ENCODE results near the gene SLC35B2. TPM values are rescaled to one million over a fixed set of nuclear protein-coding genes. Genes with fewer than 3 reads are reported as not detected.

SLC35B2 gene
- total RNA-seq, 1 donor = 94.1 TPM

GRCh38 chr6:44226368-44227147 lies 30.8 kb downstream of the SLC35B2 start:
- peaks cover 31% of the 10 kb centered on the region for H3K4me1 ChIP-seq (ENCODE audit: insufficient read depth, low read length)
- H3K36me3 ChIP-seq (ENCODE audit: insufficient read depth, low read length) = no peaks in the 10 kb centered on the region
- H4K20me1 ChIP-seq (ENCODE audit: insufficient read depth, low read length) = no peaks in the 10 kb centered on the region
- H3K9me3 ChIP-seq (ENCODE audit: low read depth, low read length) = no peaks in the 10 kb centered on the region
- peak overlapping the region; percentile 62 for H2AFZ ChIP-seq (ENCODE audit: low read length)
- H3K79me2 ChIP-seq (ENCODE audit: insufficient read depth, low read length) = peaks cover 20% of the 10 kb centered on the region
- TF ChIP-seq CTCF (IDR thresholded peaks at IDR 0.05; ENCODE audit: extremely low read depth, low read depth, low read length) = no peak
- H3K4me3 ChIP-seq (ENCODE audit: insufficient read depth, low read length) = no peak overlapping the region
- H3K27me3 ChIP-seq (ENCODE audit: insufficient read depth, low read length) = no peaks in the 10 kb centered on the region
- peak; percentile 83 for DNase-seq (ENCODE audit: insufficient read length, low spot score, missing footprints)
- H3K4me2 ChIP-seq (ENCODE audit: insufficient read depth, low read length) = no peak overlapping the region
- H3K27ac ChIP-seq (ENCODE audit: low read depth, low read length) = no peak overlapping the region

- H4K20me1 ChIP-seq (ENCODE audit: insufficient read depth, low read length) = no peaks in the 10 kb centered on the region
- no peak overlapping the region for H3K27ac ChIP-seq (ENCODE audit: low read depth, low read length)
- H3K36me3 ChIP-seq (ENCODE audit: insufficient read depth, low read length) = no peaks in the 10 kb centered on the region
- H2AFZ ChIP-seq (ENCODE audit: low read length) = no peak overlapping the region
- no peaks in the 10 kb centered on the region for H3K27me3 ChIP-seq (ENCODE audit: insufficient read depth, low read length)
- no peak overlapping the region for H3K4me3 ChIP-seq (ENCODE audit: insufficient read depth, low read length)
- peak; percentile 46 for DNase-seq (ENCODE audit: insufficient read length, low spot score, missing footprints)
- no peak for TF ChIP-seq CTCF (IDR thresholded peaks at IDR 0.05; ENCODE audit: extremely low read depth, low read depth, low read length)
- H3K4me2 ChIP-seq (ENCODE audit: insufficient read depth, low read length) = no peak overlapping the region
- peaks cover 37% of the 10 kb centered on the region for H3K4me1 ChIP-seq (ENCODE audit: insufficient read depth, low read length)
- H3K9me3 ChIP-seq (ENCODE audit: low read depth, low read length) = no peaks in the 10 kb centered on the region
- peaks cover 20% of the 10 kb centered on the region for H3K79me2 ChIP-seq (ENCODE audit: insufficient read depth, low read length)
Measured at GRCh38 chr6:44225579-44226325, 31.6 kb downstream of the SLC35B2 start.

- Histone ChIP-seq H3K4me1 (ENCODE audit: insufficient read depth, low read length) (peaks cover 37% of the 10 kb centered on the region), H3K4me3 (ENCODE audit: insufficient read depth, low read length) (no peak overlapping the region)
- peak; percentile 84 for DNase-seq (ENCODE audit: insufficient read length, low spot score, missing footprints)
Measured at GRCh38 chr6:44224965-44225305, 32.4 kb downstream of the SLC35B2 start.

More at GRCh38 chr6:44224965-44225305, 32.4 kb downstream of the SLC35B2 start:
- no peak overlapping the region for H3K27ac ChIP-seq (ENCODE audit: low read depth, low read length)
- H3K4me2 ChIP-seq (ENCODE audit: insufficient read depth, low read length) = peak overlapping the region; percentile 94
- no peak for TF ChIP-seq CTCF (IDR thresholded peaks at IDR 0.05; ENCODE audit: extremely low read depth, low read depth, low read length)
- H3K27me3 ChIP-seq (ENCODE audit: insufficient read depth, low read length) = no peaks in the 10 kb centered on the region
- no peaks in the 10 kb centered on the region for H4K20me1 ChIP-seq (ENCODE audit: insufficient read depth, low read length)
- H3K9me3 ChIP-seq (ENCODE audit: low read depth, low read length) = no peaks in the 10 kb centered on the region
- H2AFZ ChIP-seq (ENCODE audit: low read length) = no peak overlapping the region
- no peaks in the 10 kb centered on the region for H3K36me3 ChIP-seq (ENCODE audit: insufficient read depth, low read length)
- peaks cover 20% of the 10 kb centered on the region for H3K79me2 ChIP-seq (ENCODE audit: insufficient read depth, low read length)

Measured in osteoblast (primary cell).